HG03442 (cell line): ENCODE measurements around the gene OR2J2.
"Not testable (repeated sequence)": the region's sequence is repeated elsewhere in the genome, so short reads cannot be mapped to it uniquely, and the experiment has no call there.

Experiments
- ATAC-seq: cut with Tn5 transposase; IDR thresholded peaks from one replicate; pipeline ENCODE4 v1.9.1; 2021; ENCODE audit warnings: mild to moderate bottlenecking, moderate library complexity; ENCODE audit not compliant: unreplicated experiment

Gene OR2J2

DNA sequence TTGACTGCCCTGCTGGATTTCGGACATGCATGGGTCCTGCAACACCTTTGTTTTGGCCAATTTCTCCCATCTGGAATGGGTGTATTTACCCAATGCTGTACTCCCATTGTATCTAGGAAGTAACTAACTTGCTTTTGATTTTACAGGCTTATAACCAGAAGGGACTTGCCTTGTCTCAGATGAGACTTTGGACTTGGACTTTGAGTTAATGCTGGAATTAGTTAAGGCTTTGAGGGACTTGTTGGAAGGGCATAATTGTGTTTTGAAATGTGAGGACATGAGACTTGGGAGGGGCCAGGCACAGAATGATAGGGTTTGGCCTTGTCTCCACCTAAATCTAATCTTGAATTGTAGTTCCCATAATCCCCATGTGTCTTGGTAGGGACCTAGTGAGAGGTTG lies 47.3 kb downstream of the OR2J2 start:
- not testable (repeated sequence) for ATAC-seq
